Epithelial cell of esophagus (primary cell): Measurements from ENCODE around the gene PRR12.

ENCODE experiments used
- DNase-seq: peaks from one replicate; pipeline ENCODE4 v3.0.0; 2010; ENCODE audit warnings: low read depth
- H3K4me3 ChIP-seq: 2 replicates; pipeline ENCODE4 v1.5.1; 2011; ENCODE audit warnings: mild to moderate bottlenecking, low read length, control low read depth
- CTCF ChIP-seq: IDR thresholded peaks from 2 replicates; pipeline ENCODE4 v1.5.1; 2011; ENCODE audit warnings: low read depth, mild to moderate bottlenecking, low read length, control low read depth, inconsistent platforms; ENCODE audit not compliant: insufficient read depth; ENCODE audit errors: missing control alignments

PRR12 gene

GRCh38 chr19:49557641-49558325 lies 33.2 kb upstream of the PRR12 start:
- no peak for DNase-seq
- H3K4me3 ChIP-seq: no peak overlapping the region
- TF ChIP-seq CTCF: no peak

DNA sequence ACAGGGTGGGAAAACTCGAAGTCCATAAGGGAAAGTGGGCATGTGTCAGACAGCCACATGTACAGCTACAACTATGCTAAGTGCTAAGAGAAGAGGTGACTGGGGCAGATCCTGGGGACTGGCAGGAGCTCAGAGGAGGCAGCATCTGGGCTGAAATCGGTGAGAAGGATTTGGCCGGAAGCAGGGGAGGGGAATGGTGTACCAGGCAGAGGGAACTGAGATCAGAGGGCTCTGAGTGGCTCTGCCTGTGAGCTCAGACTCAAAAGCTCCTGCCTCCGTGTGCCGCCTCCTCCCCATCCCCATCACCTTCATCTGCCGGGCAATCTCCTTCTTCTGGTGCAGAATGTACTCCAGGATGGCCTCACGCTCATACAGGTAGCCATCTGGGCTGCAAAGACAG lies 32.4 kb upstream of the PRR12 start:
- no peak for TF ChIP-seq CTCF
- H3K4me3 ChIP-seq: no peak overlapping the region
- DNase-seq: no peak

DNA sequence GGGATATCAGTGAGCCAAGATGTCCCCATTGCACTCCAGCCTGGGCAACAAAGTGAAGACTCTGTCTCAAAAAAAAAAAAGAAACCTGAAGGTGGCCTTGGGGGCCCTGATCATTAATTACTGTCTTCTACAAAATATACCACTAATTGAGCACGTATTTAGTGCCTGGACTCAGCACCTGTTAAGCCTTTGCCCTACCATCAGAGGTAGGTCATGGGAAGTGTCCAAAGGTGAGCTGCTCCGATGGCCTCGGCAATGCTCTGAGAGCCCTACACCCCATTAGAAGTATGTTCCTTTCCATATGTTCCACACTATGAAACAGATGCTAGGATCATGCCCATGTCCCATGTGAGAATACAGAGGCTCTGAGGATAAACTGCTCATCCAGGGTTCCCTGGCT lies 31.5 kb upstream of the PRR12 start:
- no peak overlapping the region for H3K4me3 ChIP-seq

DNA sequence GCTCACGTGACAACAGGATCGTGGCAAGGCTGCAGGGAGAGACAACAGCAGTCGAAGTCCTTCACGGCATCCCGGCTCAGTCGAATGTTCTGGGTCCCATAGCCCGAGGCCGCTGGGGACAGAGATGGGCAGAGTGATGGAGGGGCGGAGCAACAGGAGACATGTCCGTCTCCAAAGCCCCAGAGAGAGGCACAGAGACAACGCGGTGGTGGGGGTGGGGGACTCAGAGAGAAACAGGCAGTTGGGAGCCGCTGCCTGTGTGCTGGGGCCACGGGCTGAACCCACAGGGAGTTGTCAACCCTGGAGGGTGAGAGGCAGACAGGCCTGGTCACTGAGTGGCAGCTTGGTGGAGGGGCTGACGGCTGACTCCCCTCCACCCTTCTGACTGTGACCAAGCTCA lies 31.1 kb upstream of the PRR12 start:
- H3K4me3 ChIP-seq: no peak overlapping the region
- TF ChIP-seq CTCF: no peak
- no peak for DNase-seq

More for the DNA sequence above, 31.5 kb upstream of the PRR12 start:
- DNase-seq: no peak
- TF ChIP-seq CTCF: no peak

DNA sequence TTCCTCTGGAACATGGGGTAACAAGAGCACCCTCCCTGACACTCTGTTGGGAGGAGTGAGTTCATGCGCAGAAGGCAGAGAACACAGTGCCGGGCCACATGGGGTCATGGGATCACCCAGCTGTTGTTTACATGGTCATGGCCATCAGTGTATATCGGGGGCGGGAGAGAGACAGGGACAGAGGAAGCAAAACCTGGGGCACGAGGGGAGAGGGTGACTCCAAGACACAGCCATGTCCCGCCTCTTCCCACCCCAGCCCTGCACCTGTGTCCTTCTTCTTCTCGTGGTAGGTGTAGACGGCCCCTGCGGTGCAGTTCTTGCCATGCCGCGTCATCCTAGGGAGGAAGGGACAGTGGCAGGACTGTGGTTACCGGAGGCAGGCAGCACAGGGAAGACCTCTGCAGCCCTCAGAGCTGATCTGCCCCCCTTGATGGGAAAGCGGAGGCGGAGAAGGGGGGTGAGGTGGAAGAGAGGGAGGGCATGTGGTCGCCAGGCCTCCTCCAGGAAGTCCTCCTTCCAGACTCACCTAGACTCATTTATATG lies 30.6 kb upstream of the PRR12 start:
- no peak for DNase-seq
- H3K4me3 ChIP-seq: no peak overlapping the region
- TF ChIP-seq CTCF: no peak

- no peak for TF ChIP-seq CTCF
- DNase-seq: no peak
- no peak overlapping the region for H3K4me3 ChIP-seq
Measured at GRCh38 chr19:49564616-49565045, 26.4 kb upstream of the PRR12 start.

DNA sequence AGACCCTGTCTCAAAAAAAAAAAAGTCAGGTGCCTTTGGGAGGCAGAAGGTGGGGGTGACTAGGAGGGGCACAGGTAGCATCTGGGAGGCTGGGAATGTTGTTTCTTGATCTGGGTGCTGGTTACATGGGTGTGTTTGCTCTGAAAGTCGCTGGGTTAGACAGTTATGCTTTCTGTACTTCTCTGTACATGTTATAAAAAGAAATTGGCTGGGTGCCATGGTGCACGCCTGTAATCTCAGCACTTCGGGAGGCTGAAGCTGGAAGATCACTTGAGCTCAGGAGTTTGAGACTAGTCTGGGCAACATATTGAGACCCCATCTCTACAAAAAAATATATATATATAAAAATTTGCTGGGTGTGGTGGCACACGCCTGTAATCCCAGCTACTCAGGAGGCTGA lies 25.7 kb upstream of the PRR12 start:
- no peak for TF ChIP-seq CTCF
- no peak overlapping the region for H3K4me3 ChIP-seq
- DNase-seq: no peak
